ENCODE data around the gene ZNF425.

- no peak for TF ChIP-seq CTCF (IDR thresholded peaks at IDR 0.05; ENCODE audit: insufficient read depth, low read length, poor library complexity, severe bottlenecking)
- no peak for TF ChIP-seq EZH2phosphoT487 (conservative IDR thresholded peaks at IDR 0.05; ENCODE audit: low read length)
Measured at GRCh38 chr7:149097088-149097487, 29.0 kb downstream of the ZNF425 start.

All from SU-DHL-6 (cell line).